GM23338 (cell line): ENCODE results near the gene PADI1. TPM values are rescaled to one million over a fixed set of nuclear protein-coding genes. Genes with fewer than 3 reads are reported as not detected.

Source experiments
- ATAC-seq: fragments of 200-7000 bp; cut with Tn5 transposase; 3 replicates; pipeline ENCODE4 v1.9.1; 2020
- DNase-seq: peaks from one replicate; pipeline ENCODE4 v3.0.0-alpha.2; 2015; ENCODE audit warnings: low spot score
- H2AFZ ChIP-seq: fragments of 200-600 bp; sonication (generic); 2 replicates; pipeline ENCODE4 v1.8.0; 2016; ENCODE audit warnings: antibody characterized with exemption, mild to moderate bottlenecking, moderate library complexity
- H3F3A ChIP-seq: fragments of 200-600 bp; sonication (generic); replicated peaks from 2 replicates; pipeline ENCODE4 v1.8.0; 2017; ENCODE audit warnings: antibody characterized with exemption, mixed run types, low read depth
- H3K27ac ChIP-seq: fragments of 200-600 bp; sonication (generic); 2 replicates; pipeline ENCODE4 v1.6.1; 2016; ENCODE audit warnings: low read depth
- H3K27me3 ChIP-seq: fragments of 200-600 bp; sonication (generic); 2 replicates; pipeline ENCODE4 v1.8.0; 2016; ENCODE audit warnings: mild to moderate bottlenecking, mixed run types, moderate library complexity; ENCODE audit not compliant: insufficient read depth
- H3K36me3 ChIP-seq: fragments of 200-600 bp; sonication (generic); 2 replicates; pipeline ENCODE4 v1.8.0; 2016; ENCODE audit warnings: mild to moderate bottlenecking; ENCODE audit not compliant: insufficient read depth
- H3K4me1 ChIP-seq: fragments of 200-600 bp; sonication (generic); 2 replicates; pipeline ENCODE4 v1.8.0; 2016; ENCODE audit warnings: mild to moderate bottlenecking, moderate library complexity; ENCODE audit not compliant: insufficient read depth
- H3K4me2 ChIP-seq: fragments of 200-600 bp; sonication (generic); 2 replicates; pipeline ENCODE4 v1.7.1; 2017; ENCODE audit warnings: mixed run types
- H3K4me3 ChIP-seq: fragments of 200-600 bp; sonication (generic); 2 replicates; pipeline ENCODE4 v1.6.1; 2016; ENCODE audit warnings: mixed run types
- H3K79me2 ChIP-seq: fragments of 200-600 bp; sonication (generic); replicated peaks from 2 replicates; pipeline ENCODE4 v1.8.0; 2017; ENCODE audit warnings: mild to moderate bottlenecking; ENCODE audit not compliant: insufficient read depth
- H3K9me2 ChIP-seq: fragments of 200-600 bp; sonication (generic); 2 replicates; pipeline ENCODE4 v1.8.0; 2017; ENCODE audit not compliant: insufficient read depth
- H4K20me1 ChIP-seq: fragments of 200-600 bp; sonication (generic); replicated peaks from 2 replicates; pipeline ENCODE4 v1.8.0; 2017; ENCODE audit warnings: mild to moderate bottlenecking; ENCODE audit not compliant: insufficient read depth
- H3K27ac Mint-ChIP-seq: 2 replicates; pipeline ENCODE4 v1.8.0; 2020; ENCODE audit warnings: inconsistent platforms, mild to moderate bottlenecking, moderate library complexity, mixed read lengths
- H3K27me3 Mint-ChIP-seq: 3 replicates; pipeline ENCODE4 v1.8.0; 2022; ENCODE audit warnings: low read depth, mild to moderate bottlenecking, moderate library complexity, mixed read lengths, inconsistent platforms; ENCODE audit not compliant: insufficient read depth, poor library complexity
- H3K36me3 Mint-ChIP-seq: 3 replicates; pipeline ENCODE4 v1.8.0; 2021; ENCODE audit warnings: low read depth, mild to moderate bottlenecking, inconsistent platforms, moderate library complexity, mixed read lengths
- H3K4me1 Mint-ChIP-seq: 3 replicates; pipeline ENCODE4 v1.8.0; 2020; ENCODE audit warnings: mild to moderate bottlenecking, inconsistent platforms, mixed read lengths
- H3K4me3 Mint-ChIP-seq: 3 replicates; pipeline ENCODE4 v1.8.0; 2021; ENCODE audit warnings: moderate library complexity, mild to moderate bottlenecking, inconsistent platforms, mixed read lengths
- H3K9me3 Mint-ChIP-seq: 3 replicates; pipeline ENCODE4 v1.8.0; 2020; ENCODE audit warnings: moderate library complexity, mild to moderate bottlenecking, inconsistent platforms, mixed read lengths
- EZH2 ChIP-seq: fragments of 200-600 bp; sonication (generic); IDR thresholded peaks from one replicate; pipeline ENCODE4 v1.8.0; 2017; ENCODE audit warnings: antibody characterized with exemption, mild to moderate bottlenecking, low read depth; ENCODE audit not compliant: unreplicated experiment
- REST ChIP-seq: IDR thresholded peaks from one replicate; pipeline ENCODE4 v1.6.1; 2018; ENCODE audit warnings: antibody characterized with exemption; ENCODE audit not compliant: unreplicated experiment
- ZNF114 ChIP-seq: fragments of 250-450 bp; sonication (Bioruptor Pico); IDR thresholded peaks from 2 replicates; pipeline ENCODE4 v1.5.0; 2020; ENCODE audit warnings: mild to moderate bottlenecking, moderate library complexity
- ZNF462 ChIP-seq: fragments of 250-450 bp; sonication (Bioruptor Pico); IDR thresholded peaks from 2 replicates; pipeline ENCODE4 v1.5.0; 2020; ENCODE audit warnings: mild to moderate bottlenecking, moderate library complexity
- polyA plus RNA-seq: library from polyadenylated mRNA; unstranded; fragments of >200 nt; fragmentation: Nextera tagmentation; extraction: Ambion mirVana; gene quantifications from 2 replicates; pipeline ENCODE4 v1.2.1, GENCODE V29; 2016
- total RNA-seq: library from RNA; depleted of rRNA; stranded (reverse); fragments of >200 nt; shearing (Covaris generic); gene quantifications from 2 replicates; pipeline ENCODE4 v1.2.3, GENCODE V29; 2014
- TF ChIP-seq, protein P1 (sequence below): IDR thresholded peaks from 2 replicates; pipeline ENCODE4 v1.6.1; 2016; ENCODE audit warnings: antibody characterized with exemption

Gene PADI1
- total and polyA plus RNA-seq, 2 experiments from 2014 or later = 0.26 to 0.28 TPM

DNA sequence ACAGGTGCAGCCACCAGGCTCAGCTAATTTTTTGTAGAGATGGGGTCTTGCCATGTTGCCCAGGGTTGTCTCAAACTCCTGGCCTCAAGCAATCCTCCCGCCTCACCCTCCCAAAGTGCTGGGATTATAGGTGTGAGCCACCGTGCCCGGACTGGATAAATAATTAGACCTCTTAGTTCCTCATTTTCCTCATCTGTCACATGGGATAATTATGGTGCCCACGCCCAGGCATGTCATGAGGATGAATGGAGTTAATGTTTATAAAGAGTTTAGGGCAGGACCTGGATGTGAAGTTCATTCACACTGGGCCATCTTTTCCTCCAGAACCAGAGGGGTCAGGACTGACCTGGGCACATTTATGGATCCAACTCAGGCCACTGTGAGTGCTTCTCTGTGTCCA, 67.7 kb downstream of the PADI1 start:
- H3K4me2 ChIP-seq = no peak overlapping the region
- DNase-seq = no peak
- no peaks in the 10 kb centered on the region for H3F3A ChIP-seq
- Mint-ChIP-seq H3K4me3 (no peak overlapping the region), H3K4me1 (no peaks in the 10 kb centered on the region), H3K36me3 (no peaks in the 10 kb centered on the region), H3K27me3 (peaks cover 4% of the 10 kb centered on the region), H3K27ac (no peak overlapping the region), H3K9me3 (no peaks in the 10 kb centered on the region; the same call in 2 of the 3 replicates)
- H3K4me1 ChIP-seq = no peaks in the 10 kb centered on the region
- H3K4me3 ChIP-seq = no peak overlapping the region
- H3K79me2 ChIP-seq = no peaks in the 10 kb centered on the region
- no peaks in the 10 kb centered on the region for H3K9me2 ChIP-seq
- ATAC-seq = no peak
- H4K20me1 ChIP-seq = no peaks in the 10 kb centered on the region; the same call in 1 of the 2 replicates
- H3K27ac ChIP-seq = no peak overlapping the region
- no peak for TF ChIP-seq REST
- no peak for TF ChIP-seq EZH2
- TF ChIP-seq, protein P1, sequence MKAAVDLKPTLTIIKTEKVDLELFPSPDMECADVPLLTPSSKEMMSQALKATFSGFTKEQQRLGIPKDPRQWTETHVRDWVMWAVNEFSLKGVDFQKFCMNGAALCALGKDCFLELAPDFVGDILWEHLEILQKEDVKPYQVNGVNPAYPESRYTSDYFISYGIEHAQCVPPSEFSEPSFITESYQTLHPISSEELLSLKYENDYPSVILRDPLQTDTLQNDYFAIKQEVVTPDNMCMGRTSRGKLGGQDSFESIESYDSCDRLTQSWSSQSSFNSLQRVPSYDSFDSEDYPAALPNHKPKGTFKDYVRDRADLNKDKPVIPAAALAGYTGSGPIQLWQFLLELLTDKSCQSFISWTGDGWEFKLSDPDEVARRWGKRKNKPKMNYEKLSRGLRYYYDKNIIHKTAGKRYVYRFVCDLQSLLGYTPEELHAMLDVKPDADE = no peak
- no peak for TF ChIP-seq ZNF114 (CRISPR knock-in tag)
- no peak for TF ChIP-seq ZNF462 (CRISPR knock-in tag)
- no peaks in the 10 kb centered on the region for H3K27me3 ChIP-seq
- H2AFZ ChIP-seq = no peak overlapping the region
- no peaks in the 10 kb centered on the region for H3K36me3 ChIP-seq
